VCaP (cell line): ENCODE results near the gene AATK.

Experiments
- H3K27ac ChIP-seq: fragments of 450-650 bp; 2 replicates; pipeline ENCODE4 v1.5.1; 2017
- TF ChIP-seq, protein P1 (sequence below): fragments of 450-650 bp; conservative IDR thresholded peaks from 2 replicates; pipeline ENCODE4 v1.5.1; 2017; ENCODE audit warnings: mild to moderate bottlenecking, moderate library complexity

The AATK gene

DNA sequence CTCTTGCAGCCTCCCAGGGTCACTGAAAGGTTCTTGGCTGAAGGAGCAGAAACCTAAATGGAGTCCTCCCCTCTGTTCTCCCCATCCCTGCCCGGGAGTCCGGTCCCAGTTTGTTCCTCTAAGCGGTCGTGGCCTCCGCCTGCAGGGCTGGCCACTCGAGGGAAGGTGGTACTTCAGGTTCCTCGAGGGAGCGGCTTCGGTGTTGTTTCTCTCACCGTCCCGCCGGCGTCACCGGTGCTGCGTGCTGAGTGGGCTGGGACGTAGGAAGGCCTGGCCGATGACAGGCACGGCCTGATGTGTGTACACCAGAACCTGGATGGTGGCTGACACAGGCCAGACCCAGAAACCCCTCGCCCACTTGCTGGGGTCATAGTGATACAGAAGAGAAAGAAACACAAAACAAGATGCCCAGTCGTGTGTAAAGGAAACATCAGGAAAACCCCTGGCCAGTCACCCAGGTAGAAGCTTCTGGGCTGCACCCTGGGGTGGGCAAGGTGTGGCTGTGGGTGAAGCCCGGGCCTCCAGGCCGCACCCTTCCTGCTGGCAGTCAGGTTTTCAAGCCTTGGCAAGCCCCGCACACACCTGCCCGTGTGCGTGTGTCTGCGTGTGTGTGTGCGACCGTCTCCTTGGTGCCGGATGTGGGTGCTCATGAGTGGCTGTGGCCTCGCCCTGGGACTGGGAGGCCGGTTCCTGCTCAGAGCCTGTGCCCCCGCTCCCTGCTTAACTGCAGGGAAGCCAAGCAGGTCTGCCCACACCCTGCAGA is 79.1 kb downstream of the AATK start:
- peak overlapping the region; percentile 23 for H3K27ac ChIP-seq
- TF ChIP-seq, protein P1, sequence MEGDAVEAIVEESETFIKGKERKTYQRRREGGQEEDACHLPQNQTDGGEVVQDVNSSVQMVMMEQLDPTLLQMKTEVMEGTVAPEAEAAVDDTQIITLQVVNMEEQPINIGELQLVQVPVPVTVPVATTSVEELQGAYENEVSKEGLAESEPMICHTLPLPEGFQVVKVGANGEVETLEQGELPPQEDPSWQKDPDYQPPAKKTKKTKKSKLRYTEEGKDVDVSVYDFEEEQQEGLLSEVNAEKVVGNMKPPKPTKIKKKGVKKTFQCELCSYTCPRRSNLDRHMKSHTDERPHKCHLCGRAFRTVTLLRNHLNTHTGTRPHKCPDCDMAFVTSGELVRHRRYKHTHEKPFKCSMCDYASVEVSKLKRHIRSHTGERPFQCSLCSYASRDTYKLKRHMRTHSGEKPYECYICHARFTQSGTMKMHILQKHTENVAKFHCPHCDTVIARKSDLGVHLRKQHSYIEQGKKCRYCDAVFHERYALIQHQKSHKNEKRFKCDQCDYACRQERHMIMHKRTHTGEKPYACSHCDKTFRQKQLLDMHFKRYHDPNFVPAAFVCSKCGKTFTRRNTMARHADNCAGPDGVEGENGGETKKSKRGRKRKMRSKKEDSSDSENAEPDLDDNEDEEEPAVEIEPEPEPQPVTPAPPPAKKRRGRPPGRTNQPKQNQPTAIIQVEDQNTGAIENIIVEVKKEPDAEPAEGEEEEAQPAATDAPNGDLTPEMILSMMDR, result no peak

DNA sequence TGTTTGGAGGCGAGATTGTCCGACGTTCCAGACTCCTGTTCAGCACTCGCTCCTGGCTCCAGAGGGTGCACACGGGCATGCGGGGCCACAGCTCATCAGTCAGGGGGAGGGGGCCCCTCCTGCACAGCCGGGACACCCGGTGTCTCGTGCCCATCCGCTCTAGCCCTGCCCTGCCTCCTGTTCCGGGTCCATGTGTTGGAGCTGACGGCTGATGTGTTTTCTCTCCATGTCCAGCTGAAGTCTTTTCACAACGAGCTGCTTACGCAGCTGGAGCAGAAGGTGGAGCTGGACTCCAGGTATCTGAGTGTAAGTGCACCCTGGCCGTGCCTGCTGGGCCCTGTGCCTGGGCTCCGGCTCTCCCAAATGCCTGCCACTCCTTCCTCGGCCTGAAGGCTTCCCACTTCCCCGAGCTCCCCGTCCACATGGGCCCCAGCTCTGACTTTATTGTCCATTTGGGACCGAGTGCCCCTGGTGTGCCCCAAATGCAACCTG is 80.6 kb downstream of the AATK start:
- peak overlapping the region; percentile 98 for H3K27ac ChIP-seq
- TF ChIP-seq, protein P1, result no peak

- TF ChIP-seq, protein P1, result no peak
- peak overlapping the region; percentile 98 for H3K27ac ChIP-seq
Measured at GRCh38 chr17:81084680-81085419, 81.2 kb downstream of the AATK start.

DNA sequence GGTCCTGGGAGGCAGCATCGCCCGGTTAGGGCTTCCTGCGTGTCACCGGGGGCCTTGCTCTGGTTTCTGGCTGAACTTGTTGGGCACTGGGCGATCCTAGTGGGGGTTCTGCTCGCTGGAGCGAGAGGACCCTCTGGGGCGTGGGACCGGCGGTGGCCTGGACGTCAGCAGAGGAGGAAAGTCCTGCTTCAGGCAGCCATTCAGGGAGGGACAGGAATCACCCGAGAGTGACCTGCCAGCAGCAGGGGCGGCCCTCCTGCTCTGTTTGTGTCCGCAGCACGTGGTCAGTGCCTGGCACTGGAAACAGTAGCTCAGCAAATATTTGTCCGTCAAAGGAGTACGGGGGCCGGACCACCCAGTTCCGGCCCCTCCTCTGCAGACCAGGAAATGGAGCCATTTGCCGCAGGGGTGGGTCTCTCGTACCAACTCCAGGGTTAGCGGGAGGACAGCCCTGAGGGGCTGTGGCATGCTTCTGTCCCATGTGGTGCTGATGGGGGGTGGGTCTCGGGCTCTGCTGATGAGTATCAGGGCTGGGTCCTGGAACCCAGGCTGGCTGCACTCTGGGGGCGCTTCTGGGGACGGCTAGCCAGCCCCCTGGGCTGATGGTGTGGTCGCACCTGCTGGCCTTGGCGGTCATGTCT is 82.8 kb downstream of the AATK start:
- TF ChIP-seq, protein P1, result no peak
- peak overlapping the region; percentile 98 for H3K27ac ChIP-seq

GRCh38 chr17:81082177-81083073 is 83.6 kb downstream of the AATK start:
- TF ChIP-seq, protein P1, result no peak
- H3K27ac ChIP-seq, result peak overlapping the region; percentile 98

GRCh38 chr17:81081222-81082176 is 84.5 kb downstream of the AATK start:
- TF ChIP-seq, protein P1, result no peak
- peak overlapping the region; percentile 98 for H3K27ac ChIP-seq
